ENCODE measurements around the gene LARP1. TPM values are rescaled to one million over a fixed set of nuclear protein-coding genes. Genes with fewer than 3 reads are reported as not detected.
"Not testable (repeated sequence)": the region's sequence is repeated elsewhere in the genome, so short reads cannot be mapped to it uniquely, and the experiment has no call there.

LARP1 gene
- total RNA-seq, 1 donor from 2014 or later: 240 TPM

- intact Hi-C loops (cut with micrococcal nuclease): no loop called here
These were observed 20.6 kb upstream of the LARP1 start for GRCh38 chr5:154734370-154735248.

- intact Hi-C loops (cut with micrococcal nuclease): not testable (repeated sequence)
These were observed 19.8 kb upstream of the LARP1 start for GRCh38 chr5:154735362-154735761.

- intact Hi-C loops (cut with micrococcal nuclease): not testable (repeated sequence)
These were observed 18.8 kb upstream of the LARP1 start for GRCh38 chr5:154736372-154736771.

GRCh38 chr5:154737667-154738320, 17.4 kb upstream of the LARP1 start:
- intact Hi-C loops (cut with micrococcal nuclease): no loop called here

- intact Hi-C loops (cut with micrococcal nuclease): no loop called here
These were observed 14.7 kb upstream of the LARP1 start for GRCh38 chr5:154740483-154740882.

GRCh38 chr5:154740957-154741356, 14.2 kb upstream of the LARP1 start:
- intact Hi-C loops (cut with micrococcal nuclease): no loop called here

GRCh38 chr5:154741415-154741814, 13.8 kb upstream of the LARP1 start:
- intact Hi-C loops (cut with micrococcal nuclease): no loop called here

GRCh38 chr5:154743812-154744211, 11.4 kb upstream of the LARP1 start:
- intact Hi-C loops (cut with micrococcal nuclease): no loop called here

- intact Hi-C loops (cut with micrococcal nuclease): no loop called here
These were observed 9.8 kb upstream of the LARP1 start for GRCh38 chr5:154745349-154745748.

GRCh38 chr5:154749491-154749890, 5.7 kb upstream of the LARP1 start:
- intact Hi-C loops (cut with micrococcal nuclease): no loop called here

GRCh38 chr5:154750641-154751040, 4.5 kb upstream of the LARP1 start:
- intact Hi-C loops (cut with micrococcal nuclease): loop anchor here (10.0 kb wide), 2 partner anchors 526 to 676 kb away; no protein-coding TSS in a partner anchor

- intact Hi-C loops (cut with micrococcal nuclease): loop anchor here (10.0 kb wide), 2 partner anchors 527 to 677 kb away; no protein-coding TSS in a partner anchor
These were observed 3.3 kb upstream of the LARP1 start for GRCh38 chr5:154751854-154752253.

GRCh38 chr5:154753792-154754191, 1.4 kb upstream of the LARP1 start:
- intact Hi-C loops (cut with micrococcal nuclease): loop anchor here (1.0 to 10.0 kb wide), 6 partner anchors 70 to 679 kb away; partner anchors contain the start of gene SAP30L

- intact Hi-C loops (cut with micrococcal nuclease): loop anchor here (1.0 to 10.0 kb wide), 10 partner anchors 58 to 1648 kb away; partner anchors contain the start of genes CNOT8, MRPL22 and SAP30L
These were observed 467 bp upstream of the LARP1 start for GRCh38 chr5:154754460-154755360.

GRCh38 chr5:154756009-154756867, 1.1 kb downstream of the LARP1 start:
- intact Hi-C loops (cut with micrococcal nuclease): loop anchor here (2.0 to 10.0 kb wide), 4 partner anchors 531 to 1646 kb away; partner anchors contain the start of genes FAM114A2 and MFAP3

- intact Hi-C loops (cut with micrococcal nuclease): loop anchor here (2.0 to 10.0 kb wide), 4 partner anchors 532 to 1645 kb away; partner anchors contain the start of genes FAM114A2 and MFAP3
These were observed 2.0 kb downstream of the LARP1 start for GRCh38 chr5:154756868-154757813.

- intact Hi-C loops (cut with micrococcal nuclease): loop anchor here (2.0 to 10.0 kb wide), 4 partner anchors 533 to 1644 kb away; partner anchors contain the start of genes FAM114A2 and MFAP3
These were observed 2.7 kb downstream of the LARP1 start for GRCh38 chr5:154757814-154758406.

GRCh38 chr5:154758493-154758892, 3.3 kb downstream of the LARP1 start:
- intact Hi-C loops (cut with micrococcal nuclease): loop anchor here (5.0 to 10.0 kb wide), 3 partner anchors 534 to 1644 kb away; no protein-coding TSS in a partner anchor

Measured in T-helper 1 cell treated with Interleukin-12 subunit alpha and Interleukin-12 subunit beta and Interleukin-4 antibody, amounts not matched to agents 30 ng/mL and 1 ng/mL, for 36 hours (primary cell).